Measurements from ENCODE around the gene FHL2. TPM values are rescaled to one million over a fixed set of nuclear protein-coding genes. Genes with fewer than 3 reads are reported as not detected.

The FHL2 gene
- total RNA-seq, 2 donors from 2014 or later = 11.1 to 11.4 TPM

- H3K4me1 ChIP-seq (ENCODE audit: control insufficient read depth, insufficient read depth, low read length) = no peaks in the 10 kb centered on the region
- no peak overlapping the region for H3K4me3 Mint-ChIP-seq
- no peaks in the 10 kb centered on the region for H3K36me3 ChIP-seq (ENCODE audit: control insufficient read depth, insufficient read depth, low read length)
- H3K9ac ChIP-seq (ENCODE audit: extremely low read depth, low read length, poor library complexity, severe bottlenecking) = no peak overlapping the region
- no peak overlapping the region for H3K27ac Mint-ChIP-seq
- H3K27ac ChIP-seq (ENCODE audit: low read depth, low read length) = no peak overlapping the region
- H3K4me1 Mint-ChIP-seq = peaks cover 25% of the 10 kb centered on the region
- H3K27me3 ChIP-seq (ENCODE audit: control insufficient read depth, insufficient read depth, low read length, poor library complexity, severe bottlenecking) = no peaks in the 10 kb centered on the region
- H3K27me3 Mint-ChIP-seq (ENCODE audit: insufficient read depth) = no peaks in the 10 kb centered on the region
- no peak for DNase-seq
- H3K9me3 Mint-ChIP-seq = no peaks in the 10 kb centered on the region
- no peaks in the 10 kb centered on the region for H3K9me3 ChIP-seq (ENCODE audit: control insufficient read depth, low read length)
- no peak overlapping the region for H3K4me3 ChIP-seq (ENCODE audit: low read length)
- WGBS, 2 experiments (ENCODE audit: insufficient coverage in 1 of 2, insufficient read length in 1 of 2) = 81 to 88% methylated on average over 5 to 7 of the region's 7 CpGs
- no peak for TF ChIP-seq CTCF (conservative IDR thresholded peaks at IDR 0.05)
- no peaks in the 10 kb centered on the region for H3K36me3 Mint-ChIP-seq (ENCODE audit: low read depth)
Observed at GRCh38 chr2:105320651-105321215, 78.1 kb downstream of the FHL2 start.

- Histone ChIP-seq H3K4me3 (ENCODE audit: low read length) (no peak overlapping the region), H3K27me3 (ENCODE audit: control insufficient read depth, insufficient read depth, low read length, poor library complexity, severe bottlenecking) (no peaks in the 10 kb centered on the region), H3K36me3 (ENCODE audit: control insufficient read depth, insufficient read depth, low read length) (no peaks in the 10 kb centered on the region), H3K27ac (ENCODE audit: low read depth, low read length) (no peak overlapping the region), H3K9ac (ENCODE audit: extremely low read depth, low read length, poor library complexity, severe bottlenecking) (no peak overlapping the region), H3K9me3 (ENCODE audit: control insufficient read depth, low read length) (no peaks in the 10 kb centered on the region), H3K4me1 (ENCODE audit: control insufficient read depth, insufficient read depth, low read length) (no peaks in the 10 kb centered on the region)
- Mint-ChIP-seq H3K27me3 (ENCODE audit: insufficient read depth) (no peaks in the 10 kb centered on the region), H3K9me3 (no peaks in the 10 kb centered on the region), H3K4me3 (no peak overlapping the region), H3K36me3 (ENCODE audit: low read depth) (no peaks in the 10 kb centered on the region), H3K27ac (no peak overlapping the region), H3K4me1 (peaks cover 4% of the 10 kb centered on the region)
- no peak for DNase-seq
- no peak for TF ChIP-seq CTCF (conservative IDR thresholded peaks at IDR 0.05)
- WGBS, 2 experiments (ENCODE audit: insufficient coverage in 1 of 2, insufficient read length in 1 of 2) = 94 to 100% methylated on average over 1 to 3 of the region's 3 CpGs
Observed at GRCh38 chr2:105317937-105318336, 80.9 kb downstream of the FHL2 start.

GRCh38 chr2:105315314-105315713 is 83.5 kb downstream of the FHL2 start:
- TF ChIP-seq CTCF (conservative IDR thresholded peaks at IDR 0.05) = no peak
- Histone ChIP-seq H3K4me3 (ENCODE audit: low read length) (no peak overlapping the region), H3K27me3 (ENCODE audit: control insufficient read depth, insufficient read depth, low read length, poor library complexity, severe bottlenecking) (no peaks in the 10 kb centered on the region), H3K9me3 (ENCODE audit: control insufficient read depth, low read length) (no peaks in the 10 kb centered on the region), H3K36me3 (ENCODE audit: control insufficient read depth, insufficient read depth, low read length) (no peaks in the 10 kb centered on the region), H3K4me1 (ENCODE audit: control insufficient read depth, insufficient read depth, low read length) (no peaks in the 10 kb centered on the region), H3K9ac (ENCODE audit: extremely low read depth, low read length, poor library complexity, severe bottlenecking) (no peak overlapping the region), H3K27ac (ENCODE audit: low read depth, low read length) (no peak overlapping the region)
- no peaks in the 10 kb centered on the region for H3K4me1 Mint-ChIP-seq
- WGBS, 2 experiments (ENCODE audit: insufficient coverage in 1 of 2, insufficient read length in 1 of 2) = 100% methylated on average over 1 to 3 of the region's 3 CpGs
- H3K4me3 Mint-ChIP-seq = no peak overlapping the region
- H3K36me3 Mint-ChIP-seq (ENCODE audit: low read depth) = peaks cover 2% of the 10 kb centered on the region
- H3K27me3 Mint-ChIP-seq (ENCODE audit: insufficient read depth) = no peaks in the 10 kb centered on the region
- H3K27ac Mint-ChIP-seq = no peak overlapping the region
- H3K9me3 Mint-ChIP-seq = no peaks in the 10 kb centered on the region
- DNase-seq = no peak
